ENCODE data around the gene SEC14L5.

- no peak for TF ChIP-seq POLR2A (IDR thresholded peaks at IDR 0.05)
- TF ChIP-seq CTCF (IDR thresholded peaks at IDR 0.05): no peak
These were observed 83.5 kb downstream of the SEC14L5 start for GRCh38 chr16:5041600-5042133.
